GM18909 (cell line): Measurements from ENCODE around the gene APMAP.

Source experiments
- ATAC-seq: cut with Tn5 transposase; IDR thresholded peaks from one replicate; pipeline ENCODE4 v1.9.1; 2021; ENCODE audit warnings: mild to moderate bottlenecking; ENCODE audit not compliant: unreplicated experiment, poor library complexity

APMAP gene

GRCh38 chr20:24970754-24971153 lies 21.8 kb downstream of the APMAP start:
- ATAC-seq: no peak

- no peak for ATAC-seq
Observed at GRCh38 chr20:24970030-24970553, 22.5 kb downstream of the APMAP start.

- ATAC-seq: no peak
Observed at GRCh38 chr20:24969186-24970029, 23.1 kb downstream of the APMAP start.

- no peak for ATAC-seq
Observed at GRCh38 chr20:24968278-24968800, 24.2 kb downstream of the APMAP start.

- ATAC-seq: no peak
Observed at GRCh38 chr20:24966317-24967012, 26.1 kb downstream of the APMAP start.

- no peak for ATAC-seq
Observed at GRCh38 chr20:24965065-24965919, 27.3 kb downstream of the APMAP start.

- ATAC-seq: no peak
Observed at GRCh38 chr20:24964506-24964840, 28.1 kb downstream of the APMAP start.

GRCh38 chr20:24963672-24964505 lies 28.7 kb downstream of the APMAP start:
- no peak for ATAC-seq

GRCh38 chr20:24962510-24962909 lies 30.0 kb downstream of the APMAP start:
- no peak for ATAC-seq

- no peak for ATAC-seq
Observed at GRCh38 chr20:24962182-24962492, 30.4 kb downstream of the APMAP start.

- ATAC-seq: no peak
Observed at GRCh38 chr20:24961384-24962181, 31.0 kb downstream of the APMAP start.

- no peak for ATAC-seq
Observed at GRCh38 chr20:24960861-24961260, 31.7 kb downstream of the APMAP start.

- no peak for ATAC-seq
Observed at GRCh38 chr20:24960302-24960801, 32.2 kb downstream of the APMAP start.

- ATAC-seq: no peak
Observed at GRCh38 chr20:24959591-24960301, 32.8 kb downstream of the APMAP start.

- ATAC-seq: no peak
Observed at GRCh38 chr20:24958506-24959385, 33.8 kb downstream of the APMAP start.

GRCh38 chr20:24957326-24958016 lies 35.1 kb downstream of the APMAP start:
- no peak for ATAC-seq
